ENCODE measurements around the gene NUDT16L1. TPM values are rescaled to one million over a fixed set of nuclear protein-coding genes. Genes with fewer than 3 reads are reported as not detected.

Gene NUDT16L1
- total RNA-seq, 2 donors from 2014 or later, result 16.8 to 24.0 TPM

DNA sequence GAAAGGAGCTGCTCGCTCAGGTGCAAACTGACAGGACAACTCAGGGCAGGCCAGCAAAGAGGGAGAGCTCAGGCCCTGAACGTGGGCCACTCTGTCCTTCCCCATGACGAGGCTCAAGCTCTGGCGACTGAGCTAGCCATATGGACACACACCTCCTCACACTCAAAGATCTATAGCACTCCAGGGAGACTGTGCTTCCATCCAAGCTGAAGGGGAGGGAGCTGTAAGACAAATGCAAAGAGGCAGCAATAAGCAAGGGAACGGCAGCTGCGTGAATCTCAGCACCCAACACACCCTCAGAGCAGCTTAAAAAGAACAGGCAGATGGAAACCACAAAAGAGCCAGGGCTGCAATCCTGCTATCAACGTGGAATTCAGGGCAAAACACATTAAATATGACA, 13.5 kb downstream of the NUDT16L1 start:
- Histone ChIP-seq H3K36me3 (peaks cover 28% of the 10 kb centered on the region), H3K4me3 (no peak overlapping the region), H3K27ac (no peak overlapping the region), H3K4me1 (ENCODE audit: control insufficient read depth in 1 of 2, low read depth in 2 of 2) (no peaks in the 10 kb centered on the region), H3K27me3 (replicated peaks; ENCODE audit: insufficient read depth) (no peaks in the 10 kb centered on the region), H3K9me3 (no peaks in the 10 kb centered on the region)
- TF ChIP-seq, protein P1, sequence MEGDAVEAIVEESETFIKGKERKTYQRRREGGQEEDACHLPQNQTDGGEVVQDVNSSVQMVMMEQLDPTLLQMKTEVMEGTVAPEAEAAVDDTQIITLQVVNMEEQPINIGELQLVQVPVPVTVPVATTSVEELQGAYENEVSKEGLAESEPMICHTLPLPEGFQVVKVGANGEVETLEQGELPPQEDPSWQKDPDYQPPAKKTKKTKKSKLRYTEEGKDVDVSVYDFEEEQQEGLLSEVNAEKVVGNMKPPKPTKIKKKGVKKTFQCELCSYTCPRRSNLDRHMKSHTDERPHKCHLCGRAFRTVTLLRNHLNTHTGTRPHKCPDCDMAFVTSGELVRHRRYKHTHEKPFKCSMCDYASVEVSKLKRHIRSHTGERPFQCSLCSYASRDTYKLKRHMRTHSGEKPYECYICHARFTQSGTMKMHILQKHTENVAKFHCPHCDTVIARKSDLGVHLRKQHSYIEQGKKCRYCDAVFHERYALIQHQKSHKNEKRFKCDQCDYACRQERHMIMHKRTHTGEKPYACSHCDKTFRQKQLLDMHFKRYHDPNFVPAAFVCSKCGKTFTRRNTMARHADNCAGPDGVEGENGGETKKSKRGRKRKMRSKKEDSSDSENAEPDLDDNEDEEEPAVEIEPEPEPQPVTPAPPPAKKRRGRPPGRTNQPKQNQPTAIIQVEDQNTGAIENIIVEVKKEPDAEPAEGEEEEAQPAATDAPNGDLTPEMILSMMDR (IDR thresholded peaks at IDR 0.05), result no peak
- ATAC-seq (ENCODE audit: insufficient number of reproducible peaks, low FRiP score, low read depth), result no peak
- DNase-seq (ENCODE audit: low spot score), result no peak

DNA sequence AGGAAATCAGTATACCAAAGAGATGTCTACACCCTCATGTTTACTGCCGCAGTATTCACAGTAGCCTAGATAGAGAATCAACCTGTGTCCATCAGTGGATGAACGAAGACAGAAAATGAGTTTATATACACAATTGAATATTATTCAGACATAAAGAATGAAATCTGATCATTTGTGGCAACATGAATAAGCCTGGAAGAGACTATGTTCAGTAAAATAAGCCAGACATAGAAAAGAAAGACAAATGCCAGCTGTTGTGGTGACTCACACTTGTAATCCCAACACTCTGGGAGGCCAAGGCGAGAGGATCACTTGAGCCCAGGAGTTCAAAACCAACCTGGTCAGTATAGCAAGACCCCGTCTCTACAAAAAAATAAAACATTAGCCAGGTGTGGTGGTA, 16.1 kb downstream of the NUDT16L1 start:
- no peaks in the 10 kb centered on the region for H3K27me3 ChIP-seq (replicated peaks; ENCODE audit: insufficient read depth)
- ATAC-seq (ENCODE audit: insufficient number of reproducible peaks, low FRiP score, low read depth) (no peak), DNase-seq (ENCODE audit: low spot score) (no peak)
- no peaks in the 10 kb centered on the region for H3K4me1 ChIP-seq (ENCODE audit: control insufficient read depth in 1 of 2, low read depth in 2 of 2)
- no peaks in the 10 kb centered on the region for H3K9me3 ChIP-seq
- peaks cover 28% of the 10 kb centered on the region for H3K36me3 ChIP-seq
- H3K4me3 ChIP-seq, result no peak overlapping the region
- TF ChIP-seq, protein P1 (IDR thresholded peaks at IDR 0.05), result no peak
- no peak overlapping the region for H3K27ac ChIP-seq

DNA sequence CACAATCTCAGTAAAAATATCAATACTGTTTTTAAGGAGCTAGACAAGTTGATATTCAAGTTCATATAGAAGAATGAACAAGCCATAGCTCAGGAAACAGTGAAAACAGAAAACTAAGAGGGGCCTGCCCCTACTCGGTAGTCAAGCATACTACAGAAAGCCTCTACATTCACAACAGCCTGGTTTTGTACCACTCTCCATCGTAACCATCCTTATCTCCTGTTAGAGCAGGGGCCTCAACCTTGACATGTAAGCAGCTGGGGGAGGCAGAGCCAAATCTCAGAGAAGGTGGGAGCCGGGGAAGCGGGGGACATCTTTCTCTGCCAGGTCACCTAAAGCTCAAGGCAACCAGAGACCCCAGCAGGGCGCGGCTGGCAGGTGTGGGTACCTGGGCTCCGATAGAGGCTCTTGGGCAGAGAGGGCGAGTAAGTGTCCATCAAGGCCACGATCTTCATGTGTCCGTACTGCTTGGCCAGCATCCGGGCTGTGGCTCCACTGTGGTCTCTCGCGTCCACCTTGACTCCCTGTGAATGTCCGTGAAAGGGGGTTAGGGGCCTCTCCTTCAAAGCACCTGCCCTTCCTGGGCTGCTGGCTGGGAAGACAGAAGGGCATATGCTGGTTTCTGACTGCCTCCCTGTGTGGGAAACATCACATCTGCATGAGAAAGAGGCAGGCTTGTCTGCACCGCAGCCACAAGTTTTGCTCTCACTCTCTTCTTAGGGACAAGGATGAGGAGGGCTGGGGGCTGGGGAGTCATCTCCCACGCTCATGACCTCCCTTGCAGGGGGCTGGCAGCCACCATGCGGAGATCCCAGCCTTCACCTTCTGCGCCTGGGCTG, 20.5 kb downstream of the NUDT16L1 start:
- ATAC-seq (ENCODE audit: insufficient number of reproducible peaks, low FRiP score, low read depth), result no peak
- H3K4me1 ChIP-seq (ENCODE audit: control insufficient read depth in 1 of 2, low read depth in 2 of 2), result no peaks in the 10 kb centered on the region
- H3K36me3 ChIP-seq, result peaks cover 13% of the 10 kb centered on the region
- H3K4me3 ChIP-seq, result no peak overlapping the region
- DNase-seq (ENCODE audit: low spot score), result no peak
- no peaks in the 10 kb centered on the region for H3K9me3 ChIP-seq
- TF ChIP-seq, protein P1 (IDR thresholded peaks at IDR 0.05), result no peak
- H3K27me3 ChIP-seq (replicated peaks; ENCODE audit: insufficient read depth), result no peaks in the 10 kb centered on the region
- no peak overlapping the region for H3K27ac ChIP-seq

GRCh38 chr16:4714996-4715395, 21.6 kb downstream of the NUDT16L1 start:
- H3K27me3 ChIP-seq (replicated peaks; ENCODE audit: insufficient read depth), result no peaks in the 10 kb centered on the region
- peaks cover 17% of the 10 kb centered on the region for H3K36me3 ChIP-seq
- no peaks in the 10 kb centered on the region for H3K9me3 ChIP-seq
- DNase-seq (ENCODE audit: low spot score) (no peak), ATAC-seq (ENCODE audit: insufficient number of reproducible peaks, low FRiP score, low read depth) (no peak)
- no peak overlapping the region for H3K27ac ChIP-seq
- no peaks in the 10 kb centered on the region for H3K4me1 ChIP-seq (ENCODE audit: control insufficient read depth in 1 of 2, low read depth in 2 of 2)
- no peak overlapping the region for H3K4me3 ChIP-seq
- TF ChIP-seq, protein P1 (IDR thresholded peaks at IDR 0.05), result no peak

DNA sequence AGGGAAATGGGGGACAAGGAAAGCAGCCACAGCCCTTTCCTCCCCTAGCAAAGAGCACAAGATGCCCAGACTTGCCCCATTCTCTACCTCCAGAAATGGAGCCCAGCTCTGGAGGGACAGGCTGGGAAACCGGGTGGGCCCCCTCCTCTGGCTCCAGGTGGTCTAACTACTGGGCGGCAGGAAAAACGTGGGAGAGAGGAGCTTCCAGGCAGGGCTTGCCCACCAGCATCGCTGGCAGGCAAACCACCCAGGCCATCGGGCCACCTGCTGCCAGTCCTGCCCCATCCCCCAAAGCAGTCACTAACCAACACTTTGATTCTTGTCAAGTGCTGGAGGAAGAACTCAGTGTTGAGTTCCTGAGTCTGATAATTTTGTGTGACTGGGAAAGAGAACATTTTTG, 25.1 kb downstream of the NUDT16L1 start:
- Histone ChIP-seq H3K9me3 (no peaks in the 10 kb centered on the region), H3K27me3 (replicated peaks; ENCODE audit: insufficient read depth) (no peaks in the 10 kb centered on the region), H3K4me3 (no peak overlapping the region), H3K4me1 (ENCODE audit: control insufficient read depth in 1 of 2, low read depth in 2 of 2) (peaks cover 0 to 11% of the 10 kb centered on the region in 2 donors), H3K27ac (no peak overlapping the region), H3K36me3 (peaks cover 17% of the 10 kb centered on the region)
- DNase-seq (ENCODE audit: low spot score) (no peak), ATAC-seq (ENCODE audit: insufficient number of reproducible peaks, low FRiP score, low read depth) (no peak)
- TF ChIP-seq, protein P1 (IDR thresholded peaks at IDR 0.05), result no peak

Measured in thoracic aorta (tissue), 2 donors.